Right lobe of liver (tissue), 6 donors: Measurements from ENCODE around the gene RAB37. TPM values are rescaled to one million over a fixed set of nuclear protein-coding genes. Genes with fewer than 3 reads are reported as not detected.
A peak's percentile ranks its signal among the peaks of the same experiment; 100 is the strongest.

Source experiments
- ATAC-seq, 4 donors: fragments of 200-7000 bp; cut with Tn5 transposase; one replicate each; pipeline ENCODE4 v1.9.1; 2020; ENCODE audit warnings: mild to moderate bottlenecking in 4 of 4, moderate library complexity in 4 of 4
- DNase-seq, 3 donors: peaks; one replicate each; pipeline ENCODE4 v3.0.0-alpha.2; 2020
- H3K27ac ChIP-seq, 3 donors: fragments of 200-600 bp; one replicate each; pipeline ENCODE4 v1.8.0; 2022
- H3K27me3 ChIP-seq, 2 donors: fragments of 200-600 bp; one replicate each; pipeline ENCODE4 v1.8.0; 2022
- H3K36me3 ChIP-seq, 4 donors: fragments of 200-600 bp; sonication (generic) in 1 of 4; one replicate each; pipeline versions ENCODE4 v1.5.1 to v1.8.0; 2017 to 2022; ENCODE audit warnings: control low read depth in 1 of 4
- H3K4me1 ChIP-seq, 4 donors: fragments of 200-600 bp; sonication (generic) in 1 of 4; one replicate each; pipeline versions ENCODE4 v1.5.1 to v1.8.0; 2017 to 2022; ENCODE audit warnings: control low read depth in 1 of 4
- H3K4me3 ChIP-seq, 3 donors: fragments of 200-600 bp; one replicate each; pipeline ENCODE4 v1.8.0; 2022
- H3K9me3 ChIP-seq, 4 donors: fragments of 200-600 bp; sonication (generic) in 1 of 4; one replicate each; pipeline versions ENCODE4 v1.5.1 to v1.8.0; 2017 to 2022; ENCODE audit warnings: control low read depth in 1 of 4
- CTCF ChIP-seq, 4 donors: fragments of 200-600 bp in 3 of 4; fragments of 450-650 bp in 1 of 4; IDR thresholded peaks; one replicate each; pipeline versions ENCODE4 v1.5.1 to v1.8.0; 2016 to 2022; ENCODE audit warnings: antibody characterized with exemption in 4 of 4, mild to moderate bottlenecking in 2 of 4
- POLR2A ChIP-seq: fragments of 450-650 bp; IDR thresholded peaks from one replicate; pipeline ENCODE4 v1.6.1; 2017; ENCODE audit warnings: antibody characterized with exemption, mild to moderate bottlenecking
- WGBS: methylation state at CpG from one replicate; pipeline ENCODE4 v1.1.6; 2018; ENCODE audit warnings: low coverage, low lambda C conversion rate; ENCODE audit not compliant: insufficient coverage; ENCODE audit errors: missing lambda C conversion rate; 5-methylcytosine and 5-hydroxymethylcytosine counted together
- intact Hi-C, 2 donors: fragments of 100-400 bp; cut with DNase I; formaldehyde crosslinking; loops; one replicate each; pipeline versions ENCODE4 v1.11.2 to v1.14.1; 2022
- total RNA-seq, 6 experiments: library from RNA; depleted of rRNA in 2 of 6; stranded (reverse); fragments of >200 nt in 2 of 6; fragmentation: NEBNext Ultra II Directional in 3 of 6; extraction: Animal tissue kit (Norgen Biotek cat#: 25700) in 3 of 6; gene quantifications; one replicate each; pipeline versions ENCODE4 v1.1.0 to v1.2.4, GENCODE V29; 2016 to 2023
- donor health status: DM: no; HTN: yes; CAD: no.
- donor health status: DM: no; HTN: no; CAD: no.
- donor health status: DM: no; HTN: no; CAD: no.
- donor health status: DM: no; HTN: yes; CAD: no.
- donor health status: DM: no; HTN: yes; CAD: no.

Gene RAB37
- total RNA-seq, 6 experiments from 2014 or later = 5.0 to 14.4 (median 9.0) TPM

GRCh38 chr17:74745548-74746177, 8.6 kb downstream of the RAB37 start:
- ATAC-seq (no peak), DNase-seq (peak in 1 of 3 donors; percentile 31)
- intact Hi-C loops = loop anchor here in 1 of 2 donors (10.0 kb wide), 1 partner anchor 119 kb away; no protein-coding TSS in a partner anchor
- no peak for TF ChIP-seq POLR2A
- no peak for TF ChIP-seq CTCF (IDR thresholded peaks at IDR 0.05)
- 80% methylated on average over 3 of the region's 8 CpGs for WGBS
- H3K27me3 ChIP-seq = no peaks in the 10 kb centered on the region
- no peaks in the 10 kb centered on the region for H3K36me3 ChIP-seq
- no peaks in the 10 kb centered on the region for H3K9me3 ChIP-seq
- peaks cover 0 to 16% (median 7%) of the 10 kb centered on the region in 4 donors for H3K4me1 ChIP-seq
- no peak overlapping the region for H3K27ac ChIP-seq
- H3K4me3 ChIP-seq = no peak overlapping the region

GRCh38 chr17:74746376-74746775, 9.3 kb downstream of the RAB37 start:
- no peaks in the 10 kb centered on the region for H3K9me3 ChIP-seq
- TF ChIP-seq CTCF (IDR thresholded peaks at IDR 0.05) = no peak
- TF ChIP-seq POLR2A = no peak
- DNase-seq = peak in 1 of 3 donors; percentile 46
- H3K4me3 ChIP-seq = no peak overlapping the region
- WGBS = 87% methylated on average over 5 of the region's 5 CpGs
- H3K27me3 ChIP-seq = no peaks in the 10 kb centered on the region
- no peaks in the 10 kb centered on the region for H3K36me3 ChIP-seq
- H3K27ac ChIP-seq = no peak overlapping the region
- intact Hi-C loops = loop anchor here in 1 of 2 donors (10.0 kb wide), 1 partner anchor 118 kb away; no protein-coding TSS in a partner anchor
- no peak for ATAC-seq
- peaks cover 0 to 21% (median 11%) of the 10 kb centered on the region in 4 donors for H3K4me1 ChIP-seq

GRCh38 chr17:74746922-74747321, 9.9 kb downstream of the RAB37 start:
- Histone ChIP-seq H3K4me3 (no peak overlapping the region), H3K36me3 (no peaks in the 10 kb centered on the region), H3K27ac (no peak overlapping the region), H3K9me3 (no peaks in the 10 kb centered on the region), H3K4me1 (peaks cover 0 to 27% (median 12%) of the 10 kb centered on the region in 4 donors), H3K27me3 (no peaks in the 10 kb centered on the region)
- TF ChIP-seq POLR2A = no peak
- no peak for TF ChIP-seq CTCF (IDR thresholded peaks at IDR 0.05)
- DNase-seq (peak in 2 of 3 donors; percentile 22 to 59), ATAC-seq (no peak)
- WGBS = 24% methylated on average over 3 of the region's 6 CpGs
- intact Hi-C loops = loop anchor here in 1 of 2 donors (10.0 kb wide), 1 partner anchor 118 kb away; no protein-coding TSS in a partner anchor

- intact Hi-C loops = loop anchor here in 1 of 2 donors (10.0 kb wide), 1 partner anchor 117 kb away; no protein-coding TSS in a partner anchor
- Histone ChIP-seq H3K36me3 (no peaks in the 10 kb centered on the region), H3K27ac (peak overlapping the region; percentile 25 to 70 (median 30)), H3K4me1 (peaks cover 0 to 40% (median 19%) of the 10 kb centered on the region in 4 donors), H3K4me3 (peak overlapping the region; percentile 44 to 100 (median 99)), H3K27me3 (no peaks in the 10 kb centered on the region), H3K9me3 (no peaks in the 10 kb centered on the region)
- ATAC-seq = no peak
- 2% methylated on average over 6 of the region's 34 CpGs for WGBS
- TF ChIP-seq CTCF (IDR thresholded peaks at IDR 0.05) (peak in 3 of 4 donors; percentile 25 to 44 (median 40)), POLR2A (no peak)
- no peak for DNase-seq
Measured at GRCh38 chr17:74748279-74748528, 11.1 kb downstream of the RAB37 start.
